SK-N-SH treated with all-trans-retinoic acid at 6 μM for 48 hours (cell line): ENCODE results near the gene DNM1.
"Not testable (repeated sequence)": the region's sequence is repeated elsewhere in the genome, so short reads cannot be mapped to it uniquely, and the experiment has no call there.

ENCODE experiments used
- ATAC-seq: fragments of 200-7000 bp; cut with Tn5 transposase; 3 replicates; pipeline ENCODE4 v1.9.1; 2020; ENCODE audit warnings: mild to moderate bottlenecking, moderate library complexity
- ARNTL ChIP-seq: fragments of 450-650 bp; formaldehyde crosslinking; IDR thresholded peaks from 2 replicates; pipeline ENCODE4 v1.5.0; 2020; ENCODE audit warnings: low read depth, mild to moderate bottlenecking, moderate library complexity, borderline replicate concordance
- BACH2 ChIP-seq: fragments of 250-450 bp; sonication (Bioruptor Pico); IDR thresholded peaks from 2 replicates; pipeline ENCODE4 v1.9.0; 2021; ENCODE audit warnings: mild to moderate bottlenecking, borderline replicate concordance
- CREB5 ChIP-seq: fragments of 250-450 bp; sonication (Bioruptor Pico); IDR thresholded peaks from 2 replicates; pipeline ENCODE4 v1.5.1; 2020; ENCODE audit warnings: low read depth, mild to moderate bottlenecking, moderate library complexity
- CSDC2 ChIP-seq: fragments of 250-450 bp; sonication (Bioruptor Pico); IDR thresholded peaks from 2 replicates; pipeline ENCODE4 v1.5.0; 2020; ENCODE audit warnings: mild to moderate bottlenecking, moderate library complexity
- ESRRG ChIP-seq: fragments of 250-450 bp; sonication (Bioruptor Pico); IDR thresholded peaks from 2 replicates; pipeline ENCODE4 v1.6.1; 2021; ENCODE audit warnings: mild to moderate bottlenecking
- GLIS3 ChIP-seq: fragments of 250-450 bp; sonication (Bioruptor Pico); IDR thresholded peaks from 2 replicates; pipeline ENCODE4 v1.5.0; 2020; ENCODE audit warnings: mild to moderate bottlenecking, moderate library complexity
- ISL1 ChIP-seq: fragments of 250-450 bp; sonication (Bioruptor Pico); IDR thresholded peaks from 2 replicates; pipeline ENCODE4 v2.1.2; 2022; ENCODE audit warnings: mild to moderate bottlenecking, moderate library complexity
- PATZ1 ChIP-seq: fragments of 250-450 bp; sonication (Bioruptor Pico); IDR thresholded peaks from 2 replicates; pipeline ENCODE4 v1.8.0; 2020; ENCODE audit warnings: mild to moderate bottlenecking, moderate library complexity, borderline replicate concordance
- PPARA ChIP-seq: fragments of 250-450 bp; sonication (Bioruptor Pico); IDR thresholded peaks from 2 replicates; pipeline ENCODE4 v1.5.0; 2020; ENCODE audit warnings: mild to moderate bottlenecking, borderline replicate concordance
- RARB ChIP-seq: fragments of 250-450 bp; sonication (Bioruptor Pico); IDR thresholded peaks from 2 replicates; pipeline ENCODE4 v1.8.0; 2021; ENCODE audit warnings: mild to moderate bottlenecking, moderate library complexity
- SNAI2 ChIP-seq: fragments of 250-450 bp; sonication (Bioruptor Pico); IDR thresholded peaks from 2 replicates; pipeline ENCODE4 v1.5.0; 2020; ENCODE audit warnings: mild to moderate bottlenecking, moderate library complexity
- TCF4 ChIP-seq: fragments of 250-450 bp; sonication (Bioruptor Pico); IDR thresholded peaks from 2 replicates; pipeline ENCODE4 v1.8.0; 2021; ENCODE audit warnings: mild to moderate bottlenecking, moderate library complexity, borderline replicate concordance
- TOX ChIP-seq: fragments of 250-450 bp; sonication (Bioruptor Pico); IDR thresholded peaks from 2 replicates; pipeline ENCODE4 v1.8.0; 2021; ENCODE audit warnings: mild to moderate bottlenecking, moderate library complexity, borderline replicate concordance
- TSHZ2 ChIP-seq: fragments of 250-450 bp; sonication (Bioruptor Pico); IDR thresholded peaks from 2 replicates; pipeline ENCODE4 v1.5.0; 2020; ENCODE audit warnings: mild to moderate bottlenecking, moderate library complexity
- ZC3H10 ChIP-seq: fragments of 250-450 bp; sonication (Bioruptor Pico); IDR thresholded peaks from 2 replicates; pipeline ENCODE4 v1.5.1; 2021; ENCODE audit warnings: mild to moderate bottlenecking, moderate library complexity
- ZFP3 ChIP-seq: fragments of 250-450 bp; sonication (Bioruptor Pico); IDR thresholded peaks from 2 replicates; pipeline ENCODE4 v1.5.0; 2020; ENCODE audit warnings: mild to moderate bottlenecking, moderate library complexity
- ZFP30 ChIP-seq: fragments of 450-650 bp; formaldehyde crosslinking; IDR thresholded peaks from 2 replicates; pipeline ENCODE4 v1.5.0; 2022; ENCODE audit warnings: mild to moderate bottlenecking, moderate library complexity
- ZNF565 ChIP-seq: fragments of 450-650 bp; formaldehyde crosslinking; conservative IDR thresholded peaks from 2 replicates; pipeline ENCODE4 v1.5.0; 2020; ENCODE audit warnings: low read depth, mild to moderate bottlenecking, moderate library complexity
- ZNF70 ChIP-seq: fragments of 450-650 bp; formaldehyde crosslinking; IDR thresholded peaks from 2 replicates; pipeline ENCODE4 v1.5.0; 2020; ENCODE audit warnings: mild to moderate bottlenecking, moderate library complexity
- ZNF8 ChIP-seq: fragments of 450-650 bp; formaldehyde crosslinking; IDR thresholded peaks from 2 replicates; pipeline ENCODE4 v1.5.0; 2020; ENCODE audit warnings: mild to moderate bottlenecking, moderate library complexity
- TF ChIP-seq, protein P1 (sequence below): fragments of 250-450 bp; sonication (Bioruptor Pico); IDR thresholded peaks from 2 replicates; pipeline ENCODE4 v1.8.0; 2021; ENCODE audit warnings: low read depth, mild to moderate bottlenecking, moderate library complexity, borderline replicate concordance

The DNM1 gene

DNA sequence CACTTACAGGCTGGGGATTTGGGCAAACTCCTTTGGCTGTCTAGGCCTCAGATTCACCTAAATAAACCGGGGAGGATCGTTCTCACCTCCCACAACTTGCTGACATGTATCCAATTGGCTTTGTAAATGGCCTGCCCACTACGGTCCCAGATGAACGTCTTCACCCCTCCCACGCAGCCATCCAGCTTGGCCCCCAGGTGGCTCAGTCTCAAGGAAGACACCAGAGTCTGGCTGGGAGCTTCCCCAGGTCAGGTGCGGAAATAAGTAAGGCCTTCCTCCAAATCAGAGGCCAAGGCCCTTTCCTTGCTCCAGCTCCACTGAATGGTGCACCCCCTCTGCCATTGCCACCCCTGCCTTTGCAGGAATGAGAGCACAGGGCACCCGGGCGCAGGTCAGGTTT, 23.2 kb upstream of the DNM1 start (continued):
- no peak for TF ChIP-seq TSHZ2
- no peak for TF ChIP-seq ISL1 (CRISPR knock-in tag)
- TF ChIP-seq BACH2 (CRISPR knock-in tag): no peak
- no peak for TF ChIP-seq ZNF565 (CRISPR knock-in tag)
- TF ChIP-seq ESRRG: no peak
- no peak for TF ChIP-seq ZFP3 (CRISPR knock-in tag)
- TF ChIP-seq TOX (CRISPR knock-in tag): no peak
- no peak for TF ChIP-seq PPARA
- TF ChIP-seq ZFP30: no peak
- TF ChIP-seq ZNF8 (CRISPR knock-in tag): no peak
- no peak for TF ChIP-seq CSDC2 (CRISPR knock-in tag)
- TF ChIP-seq, protein P1, sequence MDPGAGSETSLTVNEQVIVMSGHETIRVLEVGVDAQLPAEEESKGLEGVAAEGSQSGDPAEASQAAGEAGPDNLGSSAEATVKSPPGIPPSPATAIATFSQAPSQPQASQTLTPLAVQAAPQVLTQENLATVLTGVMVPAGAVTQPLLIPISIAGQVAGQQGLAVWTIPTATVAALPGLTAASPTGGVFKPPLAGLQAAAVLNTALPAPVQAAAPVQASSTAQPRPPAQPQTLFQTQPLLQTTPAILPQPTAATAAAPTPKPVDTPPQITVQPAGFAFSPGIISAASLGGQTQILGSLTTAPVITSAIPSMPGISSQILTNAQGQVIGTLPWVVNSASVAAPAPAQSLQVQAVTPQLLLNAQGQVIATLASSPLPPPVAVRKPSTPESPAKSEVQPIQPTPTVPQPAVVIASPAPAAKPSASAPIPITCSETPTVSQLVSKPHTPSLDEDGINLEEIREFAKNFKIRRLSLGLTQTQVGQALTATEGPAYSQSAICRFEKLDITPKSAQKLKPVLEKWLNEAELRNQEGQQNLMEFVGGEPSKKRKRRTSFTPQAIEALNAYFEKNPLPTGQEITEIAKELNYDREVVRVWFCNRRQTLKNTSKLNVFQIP (CRISPR knock-in tag): no peak
- TF ChIP-seq ZC3H10 (CRISPR knock-in tag): no peak

DNA sequence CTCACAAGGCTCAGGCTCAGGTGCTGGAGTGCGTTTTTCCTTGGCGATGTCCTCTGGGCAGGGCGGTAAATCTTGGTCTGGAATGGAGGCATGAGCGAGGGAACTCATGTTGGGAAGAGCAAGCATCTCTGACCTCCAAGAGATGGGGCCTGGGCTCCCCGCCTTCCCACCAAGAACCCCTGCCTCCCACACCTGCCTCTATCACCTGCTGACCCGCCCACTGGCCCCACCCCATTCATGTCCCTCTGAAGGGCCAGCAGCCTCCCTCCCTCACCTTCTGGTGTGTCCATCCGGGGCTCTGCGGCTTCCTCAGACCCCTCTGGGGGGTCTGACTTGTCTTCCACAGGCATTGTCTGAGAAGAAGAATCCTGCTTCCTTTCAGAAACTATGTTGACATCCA, 22.7 kb upstream of the DNM1 start:
- ATAC-seq: no peak
- TF ChIP-seq CREB5 (CRISPR knock-in tag) (no peak), ZNF70 (CRISPR knock-in tag) (no peak), RARB (no peak), ZC3H10 (CRISPR knock-in tag) (no peak), PATZ1 (CRISPR knock-in tag) (no peak), TSHZ2 (no peak), ZNF8 (CRISPR knock-in tag) (no peak), PPARA (no peak), TCF4 (no peak), GLIS3 (CRISPR knock-in tag) (no peak), ZFP3 (CRISPR knock-in tag) (no peak), TOX (CRISPR knock-in tag) (no peak), SNAI2 (CRISPR knock-in tag) (no peak), ARNTL (CRISPR knock-in tag) (no peak)

- not testable (repeated sequence) for ATAC-seq
Observed at GRCh38 chr9:128181480-128181879, 21.7 kb upstream of the DNM1 start.
